NCI-H1417 treated with DMSO at 0.1 percent for 48 hours (cell line): Measurements from ENCODE around the gene RING1.

ENCODE experiments used
- DNase-seq: peaks from one replicate; lab custom pipeline; 2025; lab: John Stamatoyannopoulos, UW

The RING1 gene

DNA sequence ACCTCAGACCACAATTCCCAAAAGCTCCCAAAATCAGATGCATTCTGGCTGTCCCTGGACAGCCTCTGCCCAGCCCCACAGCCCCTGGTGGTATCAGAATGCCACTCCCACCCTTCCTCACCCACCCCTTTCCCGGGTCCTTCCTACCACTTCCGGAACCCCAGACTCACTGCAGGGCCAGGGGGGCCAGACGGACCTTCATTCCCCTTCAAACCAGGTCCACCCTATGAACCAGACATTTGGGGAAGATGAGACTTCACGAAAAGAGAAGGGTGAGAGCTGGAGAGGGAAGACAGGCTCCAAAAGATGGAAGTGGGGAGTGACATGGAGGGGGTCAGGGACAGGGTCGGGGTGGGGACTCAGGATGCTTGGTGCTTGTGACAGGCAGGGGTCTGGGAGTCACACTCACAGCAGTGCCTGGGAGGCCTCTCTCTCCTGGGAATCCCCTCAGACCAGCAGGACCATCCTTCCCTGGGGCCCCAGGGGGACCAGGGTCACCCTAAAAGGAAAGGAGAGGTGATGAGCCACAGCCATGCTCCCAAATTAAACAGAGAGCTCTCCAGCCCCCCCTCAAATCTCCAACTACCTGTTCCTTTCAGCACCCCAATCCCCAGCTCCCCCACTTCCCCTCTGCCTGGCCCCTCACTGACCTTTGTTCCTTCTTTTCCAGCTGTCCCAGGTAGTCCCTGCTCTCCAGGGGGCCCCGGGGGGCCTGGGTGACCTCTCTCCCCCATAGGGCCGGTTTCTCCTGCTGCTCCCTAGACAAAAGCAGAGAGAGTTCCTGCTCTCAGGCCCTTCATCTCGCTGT, 36.2 kb upstream of the RING1 start:
- DNase-seq, result no peak

GRCh38 chr6:33172688-33173534, 35.4 kb upstream of the RING1 start:
- no peak for DNase-seq

DNA sequence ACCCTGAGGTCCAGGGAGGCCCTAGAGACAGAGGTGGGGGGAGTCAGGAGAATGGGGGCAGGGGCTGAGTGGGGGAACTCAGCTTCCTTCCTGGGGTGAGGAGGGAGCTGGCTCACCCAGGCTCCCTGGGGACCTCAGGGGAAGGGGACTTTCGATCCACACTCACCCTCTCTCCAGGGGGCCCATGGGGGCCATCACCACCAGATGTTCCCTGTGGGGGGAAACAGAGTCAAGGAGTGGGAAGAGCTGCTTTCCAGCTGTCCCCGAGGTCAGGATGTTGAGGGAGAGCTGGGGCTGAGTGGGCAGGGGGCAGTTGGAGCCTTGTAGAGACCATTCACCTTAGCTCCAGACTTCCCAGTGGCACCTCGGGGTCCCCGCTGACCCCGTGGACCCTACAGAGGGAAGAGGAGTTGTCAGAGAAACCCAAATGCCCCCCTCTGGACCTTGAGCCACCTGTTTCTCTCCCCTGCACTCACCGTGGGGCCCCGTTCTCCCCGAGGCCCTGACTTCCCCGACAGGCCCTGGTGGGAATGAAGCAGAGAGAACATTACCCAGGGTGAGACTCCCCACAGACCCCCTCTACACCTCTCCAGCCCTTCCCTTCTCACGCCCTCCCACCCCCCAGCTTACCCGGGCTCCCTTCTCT, 34.6 kb upstream of the RING1 start:
- no peak for DNase-seq

- DNase-seq, result no peak
Observed at GRCh38 chr6:33174784-33175183, 33.5 kb upstream of the RING1 start.

DNA sequence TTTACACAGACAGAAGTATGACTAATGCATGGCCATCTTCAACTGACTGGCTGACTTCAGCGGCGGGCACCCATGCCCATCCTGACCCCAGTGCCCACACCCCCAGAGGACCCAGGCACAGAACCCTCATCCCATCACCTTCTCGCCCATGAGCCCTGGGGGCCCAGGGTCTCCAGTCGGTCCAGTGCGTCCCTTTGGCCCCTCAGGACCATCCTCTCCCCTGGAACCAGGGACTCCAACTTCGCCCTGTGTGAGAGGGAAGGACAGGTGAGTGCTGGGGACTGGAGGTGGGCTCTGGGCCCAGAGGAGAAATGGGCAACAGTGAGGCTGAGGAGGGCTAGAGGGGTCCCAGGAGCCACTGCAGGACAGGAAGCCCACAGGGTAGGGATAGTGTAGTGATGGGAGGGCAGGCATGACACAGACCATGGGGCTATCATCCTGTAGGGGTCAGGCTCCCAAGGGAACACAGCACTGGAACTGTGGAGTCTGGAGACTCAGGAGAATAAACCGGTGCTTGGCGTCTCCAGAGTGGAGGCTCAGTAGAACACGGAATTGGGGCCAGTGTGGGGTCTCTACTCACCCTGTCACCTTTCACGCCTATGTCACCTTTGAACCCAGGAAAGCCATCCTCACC, 32.7 kb upstream of the RING1 start:
- DNase-seq, result no peak

DNA sequence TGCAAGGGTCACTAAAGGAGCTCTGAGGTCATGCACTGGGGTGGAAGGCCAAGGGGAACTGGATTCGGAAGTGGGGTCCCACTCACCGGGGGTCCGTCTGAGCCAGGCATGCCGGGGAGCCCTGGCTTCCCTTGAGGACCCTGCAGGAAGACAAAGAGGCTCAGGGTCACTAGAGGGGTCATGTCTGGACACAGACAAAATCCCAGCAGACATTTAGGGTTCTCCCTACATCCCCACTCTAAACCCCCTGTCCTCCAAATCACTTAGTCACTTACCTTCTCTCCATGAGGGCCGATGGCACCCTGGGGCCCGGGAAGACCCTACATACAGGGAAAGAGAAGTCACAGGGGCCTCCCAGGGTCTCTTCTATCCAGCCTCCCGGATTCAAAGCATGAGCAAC, 31.4 kb upstream of the RING1 start:
- DNase-seq, result no peak

GRCh38 chr6:33177552-33178446, 30.5 kb upstream of the RING1 start:
- DNase-seq, result no peak

DNA sequence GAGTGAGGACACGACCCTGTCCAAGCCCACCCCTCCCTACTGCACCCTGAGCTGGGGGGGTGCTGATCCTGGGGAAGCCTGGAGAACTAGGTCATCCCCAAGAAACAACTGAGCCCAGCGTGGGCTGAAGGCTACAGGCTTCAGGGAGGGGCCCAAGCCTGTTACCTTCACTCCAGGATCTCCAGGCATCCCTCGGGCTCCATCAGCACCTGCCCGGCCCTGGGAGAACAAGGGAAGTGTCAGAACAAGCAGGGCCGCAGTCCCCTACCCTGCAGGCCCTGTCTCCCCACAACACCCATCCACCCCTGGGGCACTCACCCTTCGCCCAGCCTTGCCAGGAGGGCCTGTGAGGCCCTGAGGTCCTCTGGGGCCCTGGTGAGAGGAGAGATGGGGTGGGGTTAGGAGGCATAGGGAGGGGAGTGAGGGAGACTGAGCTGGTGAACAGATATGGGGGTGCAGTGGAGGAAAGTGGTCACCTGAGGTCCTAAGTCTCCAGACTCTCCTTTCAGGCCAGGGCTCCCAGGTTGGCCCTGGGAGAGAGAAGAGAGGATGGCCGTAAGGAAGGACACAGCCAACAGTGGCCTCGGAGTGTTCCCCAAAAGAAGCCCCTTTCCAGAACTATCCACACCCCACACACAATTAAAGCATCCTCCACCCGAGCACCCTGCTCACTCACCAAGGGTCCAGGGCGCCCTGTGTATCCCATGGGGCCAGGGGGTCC, 29.4 kb upstream of the RING1 start:
- DNase-seq, result no peak

DNA sequence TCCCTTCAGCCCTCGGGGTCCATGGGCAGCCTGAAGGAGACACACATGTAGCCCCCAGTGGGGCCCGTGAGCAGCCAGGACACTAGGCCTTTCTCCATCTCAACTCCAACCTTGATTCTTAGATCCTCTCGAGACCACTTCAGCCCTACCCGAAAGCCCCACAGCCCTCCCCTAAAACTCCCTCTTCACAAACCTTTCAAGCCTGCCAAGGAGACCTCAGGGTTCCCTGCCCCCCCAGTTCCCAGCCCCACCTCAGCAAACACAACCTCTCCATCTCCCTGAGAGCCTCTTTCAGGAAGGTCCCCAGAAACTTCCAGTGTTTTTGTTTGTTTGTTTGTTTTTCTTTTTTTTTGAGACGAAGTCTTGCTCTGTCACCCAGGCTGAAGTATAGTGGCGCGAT, 27.2 kb upstream of the RING1 start:
- DNase-seq, result no peak

DNA sequence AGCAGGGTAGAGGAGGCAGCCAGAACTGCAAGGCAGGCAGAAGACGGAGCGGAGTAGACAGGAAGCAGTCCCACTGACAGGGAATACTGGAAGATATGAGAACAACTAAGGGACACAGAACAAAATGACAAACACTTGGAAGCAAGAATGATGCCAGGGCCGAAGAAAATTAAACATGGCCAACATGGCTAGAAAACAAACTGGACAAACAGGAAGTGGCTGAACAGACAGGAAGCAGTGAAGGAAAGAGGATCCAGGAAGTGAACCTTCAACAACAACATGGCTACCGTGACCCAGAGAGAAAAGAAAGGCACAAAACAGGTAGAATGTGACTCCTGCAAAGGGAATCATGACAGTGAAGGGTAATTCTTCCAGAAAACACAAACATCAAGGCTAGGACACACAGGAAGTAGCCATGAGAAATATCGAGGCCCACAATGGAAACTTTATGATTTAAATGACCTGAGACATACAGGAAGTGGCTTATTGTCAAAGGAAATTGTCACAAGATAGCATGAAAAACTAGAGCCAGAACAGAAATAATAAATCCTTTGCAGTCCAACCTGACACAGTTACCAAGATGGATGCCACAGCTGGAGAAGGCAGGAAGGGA, 25.1 kb upstream of the RING1 start:
- no peak for DNase-seq

GRCh38 chr6:33185190-33185589, 23.1 kb upstream of the RING1 start:
- no peak for DNase-seq

DNA sequence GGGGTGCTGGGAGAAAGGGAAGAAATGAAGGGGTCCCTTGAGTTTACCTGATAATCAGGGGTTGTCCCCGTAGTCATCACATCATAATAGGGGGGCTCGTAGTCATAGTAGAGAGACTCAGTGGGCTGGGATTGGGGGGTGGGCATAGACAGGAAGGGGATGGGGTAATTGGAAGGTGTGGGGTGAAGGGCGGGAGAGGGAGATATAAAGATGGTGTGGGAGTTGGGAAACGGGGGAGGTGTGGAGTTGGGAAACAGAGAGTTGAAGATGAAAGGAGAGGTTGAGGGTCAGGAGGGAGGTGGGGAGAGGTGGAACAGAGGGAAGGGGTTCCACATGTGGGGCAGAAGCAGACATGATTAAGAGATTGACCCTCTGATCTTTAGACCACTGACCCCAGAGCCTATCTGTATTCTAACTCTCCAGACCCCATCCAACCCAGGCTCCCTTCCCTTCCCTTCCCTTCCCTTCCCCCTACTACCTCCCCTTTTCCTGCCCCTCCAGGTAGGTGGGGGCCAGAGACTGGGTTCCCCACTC, 22.6 kb upstream of the RING1 start:
- DNase-seq, result no peak

- no peak for DNase-seq
Observed at GRCh38 chr6:33187809-33188208, 20.5 kb upstream of the RING1 start.

GRCh38 chr6:33189164-33189563, 19.1 kb upstream of the RING1 start:
- no peak for DNase-seq

DNA sequence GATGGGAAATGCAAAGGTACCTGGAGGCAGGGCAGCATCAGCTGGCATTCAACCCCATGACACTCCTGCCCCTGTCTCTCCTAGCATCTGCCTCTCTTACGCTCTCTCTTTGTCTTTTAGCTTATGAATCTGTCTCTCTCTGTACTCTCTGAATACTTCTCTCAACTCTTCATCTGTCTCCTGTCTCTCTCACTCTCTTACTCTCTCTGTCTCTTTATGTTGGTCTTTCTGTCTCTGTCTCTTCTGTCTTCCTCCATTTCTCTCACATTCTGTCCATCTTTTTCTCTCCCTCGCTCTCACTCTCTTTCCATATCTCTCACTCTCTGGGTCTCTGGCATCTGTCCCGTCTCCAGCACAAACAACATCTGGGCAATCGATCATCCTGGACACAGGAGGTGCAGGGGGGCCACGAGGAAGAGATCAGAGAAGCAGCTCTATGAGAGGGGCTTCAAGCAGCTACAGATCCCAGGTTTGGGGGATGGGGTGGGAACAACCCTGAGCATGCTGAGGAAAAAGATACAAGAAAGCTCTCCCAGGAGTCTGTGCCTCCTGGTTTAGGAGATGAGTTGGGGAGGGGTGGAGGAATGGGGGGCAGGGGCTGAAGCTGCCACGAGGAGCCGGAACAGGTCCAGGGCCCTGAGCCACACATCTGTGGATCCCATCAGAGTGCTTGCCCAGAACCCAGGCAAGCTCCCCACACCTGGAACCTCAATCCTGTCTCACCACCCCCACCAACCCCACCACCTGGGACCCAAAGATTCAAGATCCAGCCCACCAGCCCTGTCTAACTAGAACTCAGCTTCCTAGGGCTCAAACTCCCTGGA, 18.5 kb upstream of the RING1 start:
- no peak for DNase-seq

GRCh38 chr6:33190504-33191107, 17.7 kb upstream of the RING1 start:
- DNase-seq, result no peak

- no peak for DNase-seq
Observed at GRCh38 chr6:33191383-33192104, 16.8 kb upstream of the RING1 start.

DNA sequence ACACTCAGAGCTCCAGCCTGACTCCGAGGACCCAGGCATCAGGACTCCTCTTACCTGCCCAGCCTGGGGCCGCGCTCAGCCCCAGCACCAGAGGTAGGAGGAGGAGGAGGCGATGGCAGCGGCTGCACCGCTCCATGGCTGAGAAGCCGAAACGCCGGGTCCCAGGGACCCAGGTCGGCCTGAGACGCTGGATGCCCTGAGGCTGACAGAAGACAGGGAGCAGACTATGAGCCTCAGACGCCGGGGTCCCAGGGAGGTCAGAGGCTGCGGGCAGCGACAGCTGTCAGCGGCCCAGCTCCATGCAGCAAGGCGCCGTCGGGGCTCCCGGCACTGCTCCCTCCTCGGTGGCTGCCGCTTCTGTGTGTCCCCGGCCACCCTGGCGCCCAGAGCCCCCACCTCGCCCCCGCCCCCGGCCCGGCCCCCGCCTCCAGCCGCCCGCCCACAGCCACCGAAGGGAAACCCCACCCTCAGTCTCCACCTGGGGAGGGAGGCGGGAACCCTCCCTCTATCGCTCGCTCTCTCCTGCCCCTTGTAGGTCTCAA, 16.1 kb upstream of the RING1 start, which contains the start of gene COL11A2:
COL11A2 (minus strand) TSS at position 363 of the 542 bp plus-strand sequence; CDS start at position 136, 227 bp downstream.
- no peak for DNase-seq
